H1 (cell line): ENCODE results near the gene BPIFB2. TPM values are rescaled to one million over a fixed set of nuclear protein-coding genes. Genes with fewer than 3 reads are reported as not detected.

ENCODE experiments used
- CTCF ChIA-PET: fragments of 300-600 bp; sonication (Branson Sonifier 250); formaldehyde crosslinking; loops from one replicate; lab custom pipeline; 2021; ENCODE audit not compliant: partially characterized antibody; lab: Charles Lee
- POLR2A ChIA-PET: fragments of 300-600 bp; sonication (Branson Sonifier 250); formaldehyde crosslinking; loops from one replicate; lab custom pipeline; 2021; ENCODE audit warnings: inconsistent platforms; ENCODE audit not compliant: partially characterized antibody; lab: Charles Lee
- DNase-seq, 2 experiments: peaks; one replicate each; pipeline versions ENCODE4 v3.0.0 to v3.0.0-alpha.2; 2010 to 2022; ENCODE audit warnings: low spot score in 2 of 2, low read depth in 1 of 2, mixed read lengths in 1 of 2
- FAIRE-seq: peaks from 2 replicates; lab custom pipeline; 2011; peaks lifted over from hg19 to GRCh38; lab: Jason Lieb, UNC
- H2AFZ ChIP-seq: 2 replicates; pipeline ENCODE4 v1.8.1; 2012; ENCODE audit warnings: low read length, inconsistent platforms
- H2AK5ac ChIP-seq: 2 replicates; pipeline ENCODE4 v1.6.1; 2013; ENCODE audit warnings: low read depth, low read length
- H2BK120ac ChIP-seq: replicated peaks from 2 replicates; pipeline ENCODE3; 2013; ENCODE audit warnings: low read depth, low read length, inconsistent platforms
- H2BK12ac ChIP-seq: 2 replicates; pipeline ENCODE4 v1.6.1; 2013; ENCODE audit warnings: low read depth, low read length
- H2BK15ac ChIP-seq: 2 replicates; pipeline ENCODE4 v1.6.1; 2013; ENCODE audit warnings: low read length
- H2BK20ac ChIP-seq: 2 replicates; pipeline ENCODE4 v1.6.1; 2013; ENCODE audit warnings: low read length
- H2BK5ac ChIP-seq: 2 replicates; pipeline ENCODE4 v1.6.1; 2013; ENCODE audit warnings: low read depth, low read length
- H3K14ac ChIP-seq: 2 replicates; pipeline ENCODE4 v1.6.1; 2013; ENCODE audit warnings: inconsistent platforms; ENCODE audit not compliant: insufficient read length
- H3K18ac ChIP-seq: 2 replicates; pipeline ENCODE4 v1.6.1; 2013; ENCODE audit warnings: low read length; ENCODE audit errors: extremely low read depth
- H3K23ac ChIP-seq: 2 replicates; pipeline ENCODE4 v1.6.1; 2013; ENCODE audit warnings: inconsistent platforms; ENCODE audit not compliant: insufficient read length
- H3K23me2 ChIP-seq: 2 replicates; pipeline ENCODE4 v1.6.1; 2013; ENCODE audit warnings: low read depth, low read length
- H3K27ac ChIP-seq: 2 replicates; pipeline ENCODE4 v1.6.1; 2011; ENCODE audit warnings: low read depth, low read length, inconsistent platforms
- H3K27me3 ChIP-seq, 4 experiments: replicated peaks in 1 of 4; 1 replicate in 1 of 4; 2 replicates in 3 of 4; pipeline versions ENCODE4 v1.6.1 to v1.8.1; 2011 to 2013; ENCODE audit warnings: low read length in 3 of 4, mild to moderate bottlenecking in 3 of 4, inconsistent platforms in 2 of 4, mixed read lengths in 2 of 4, moderate library complexity in 1 of 4; ENCODE audit not compliant: control insufficient read depth in 3 of 4, insufficient read depth in 3 of 4; ENCODE audit errors: extremely low read depth in 1 of 4
- H3K36me3 ChIP-seq, 4 experiments: 2 replicates each; pipeline versions ENCODE4 v1.6.1 to v1.8.1; 2011 to 2013; ENCODE audit warnings: mild to moderate bottlenecking in 4 of 4, low read length in 3 of 4, moderate library complexity in 2 of 4, control low read depth in 1 of 4, inconsistent platforms in 1 of 4; ENCODE audit not compliant: insufficient read depth in 4 of 4, control insufficient read depth in 2 of 4
- H3K4ac ChIP-seq: replicated peaks from 2 replicates; pipeline ENCODE3; 2013; ENCODE audit warnings: low read length, low read depth, mixed read lengths, inconsistent platforms; ENCODE audit not compliant: insufficient read length
- H3K4me1 ChIP-seq, 4 experiments: replicated peaks in 1 of 4; 1 replicate in 1 of 4; 2 replicates in 3 of 4; pipeline versions ENCODE4 v1.6.1 to v1.8.1; 2011 to 2013; ENCODE audit warnings: low read length in 3 of 4, inconsistent platforms in 2 of 4, mixed read lengths in 1 of 4; ENCODE audit not compliant: insufficient read depth in 4 of 4, control insufficient read depth in 3 of 4
- H3K4me2 ChIP-seq, 2 experiments: 2 replicates each; pipeline versions ENCODE4 v1.6.1 to v1.8.1; 2011 to 2013; ENCODE audit warnings: low read depth in 2 of 2, low read length in 2 of 2, control low read depth in 1 of 2, inconsistent platforms in 1 of 2, mild to moderate bottlenecking in 1 of 2; ENCODE audit not compliant: insufficient read depth in 1 of 2
- H3K4me3 ChIP-seq, 4 experiments: fragments of 200-600, 300-600 bp in 1 of 4; sonication (generic), shearing (Covaris generic), sonication (Bioruptor Twin) in 1 of 4; 2 replicates each; pipeline versions ENCODE4 v1.5.1 to v1.8.1; 2011 to 2016; ENCODE audit warnings: low read length in 4 of 4, low read depth in 3 of 4, control low read depth in 2 of 4, inconsistent platforms in 2 of 4, mild to moderate bottlenecking in 2 of 4, mixed read lengths in 1 of 4, moderate library complexity in 1 of 4; ENCODE audit not compliant: insufficient read depth in 2 of 4; ENCODE audit errors: extremely low read depth in 1 of 4
- H3K56ac ChIP-seq: replicated peaks from 2 replicates; pipeline ENCODE3; 2013; ENCODE audit warnings: low read depth, mild to moderate bottlenecking, mixed read lengths, low read length, inconsistent platforms; ENCODE audit not compliant: insufficient read length
- H3K79me1 ChIP-seq: 2 replicates; pipeline ENCODE4 v1.6.1; 2013; ENCODE audit warnings: low read depth, low read length, control low read depth
- H3K79me2 ChIP-seq, 2 experiments: 2 replicates each; pipeline versions ENCODE4 v1.6.1 to v1.8.1; 2012 to 2013; ENCODE audit warnings: low read length in 2 of 2, mild to moderate bottlenecking in 2 of 2, inconsistent platforms in 1 of 2; ENCODE audit not compliant: insufficient read depth in 2 of 2, control insufficient read depth in 1 of 2
- H3K9ac ChIP-seq, 4 experiments: replicated peaks in 1 of 4; 1 replicate in 1 of 4; 2 replicates in 3 of 4; pipeline versions ENCODE4 v1.6.1 to v1.8.1; 2011 to 2013; ENCODE audit warnings: low read depth in 3 of 4, low read length in 3 of 4, control low read depth in 2 of 4, mild to moderate bottlenecking in 2 of 4, moderate library complexity in 2 of 4, inconsistent platforms in 1 of 4; ENCODE audit errors: extremely low read depth in 1 of 4
- H3K9me3 ChIP-seq, 2 experiments: 2 replicates each; pipeline versions ENCODE4 v1.6.1 to v1.8.1; 2012 to 2013; ENCODE audit warnings: mild to moderate bottlenecking in 2 of 2, moderate library complexity in 2 of 2, control low read depth in 1 of 2, inconsistent platforms in 1 of 2, low read depth in 1 of 2, low read length in 1 of 2, mixed read lengths in 1 of 2; ENCODE audit not compliant: insufficient read depth in 2 of 2
- H4K20me1 ChIP-seq, 2 experiments: replicated peaks in 1 of 2; 2 replicates each; pipeline versions ENCODE3 to v1.8.1; 2011 to 2013; ENCODE audit warnings: inconsistent platforms in 2 of 2, low read length in 2 of 2, mild to moderate bottlenecking in 1 of 2; ENCODE audit not compliant: insufficient read depth in 2 of 2, control insufficient read depth in 1 of 2
- H4K5ac ChIP-seq: 2 replicates; pipeline ENCODE4 v1.6.1; 2013; ENCODE audit warnings: low read length, low read depth, mixed read lengths, inconsistent platforms; ENCODE audit not compliant: insufficient read length
- H4K8ac ChIP-seq: 2 replicates; pipeline ENCODE4 v1.8.0; 2013; ENCODE audit warnings: mild to moderate bottlenecking, moderate library complexity, low read length, inconsistent platforms; ENCODE audit not compliant: insufficient read depth; ENCODE audit errors: extremely low read depth
- H4K91ac ChIP-seq: replicated peaks from 2 replicates; pipeline ENCODE3; 2013; ENCODE audit warnings: low read length, mixed read lengths, inconsistent platforms; ENCODE audit not compliant: insufficient read length
- CEBPB ChIP-seq: IDR thresholded peaks from 2 replicates; pipeline ENCODE4 v1.6.1; 2012; ENCODE audit warnings: low read depth, low read length
- CREB1 ChIP-seq: IDR thresholded peaks from 2 replicates; pipeline ENCODE4 v1.6.1; 2012; ENCODE audit warnings: inconsistent platforms
- JUND ChIP-seq: IDR thresholded peaks from 2 replicates; pipeline ENCODE4 v1.6.1; 2011; ENCODE audit warnings: mild to moderate bottlenecking, improper control_type of control experiment, low read length
- POLR2A ChIP-seq, 2 experiments: IDR thresholded peaks; 1 replicate in 1 of 2; 2 replicates in 1 of 2; pipeline ENCODE4 v1.6.1; 2011; ENCODE audit warnings: low read depth in 2 of 2, low read length in 2 of 2, mild to moderate bottlenecking in 2 of 2; ENCODE audit errors: control extremely low read depth in 1 of 2
- POLR2AphosphoS5 ChIP-seq: IDR thresholded peaks from 2 replicates; pipeline ENCODE4 v1.6.1; 2011; ENCODE audit warnings: low read depth, low read length
- POU5F1 ChIP-seq: IDR thresholded peaks from 2 replicates; pipeline ENCODE4 v1.6.1; 2011; ENCODE audit warnings: low read depth, mild to moderate bottlenecking, low read length, moderate library complexity
- RAD21 ChIP-seq, 2 experiments: IDR thresholded peaks in 1 of 2; conservative IDR thresholded peaks in 1 of 2; 2 replicates each; pipeline ENCODE4 v1.6.1; 2011; ENCODE audit warnings: low read depth in 2 of 2, low read length in 2 of 2, improper control_type of control experiment in 1 of 2, inconsistent platforms in 1 of 2, mild to moderate bottlenecking in 1 of 2, moderate library complexity in 1 of 2
- RBBP5 ChIP-seq: IDR thresholded peaks from 2 replicates; pipeline ENCODE4 v1.7.1; 2012; ENCODE audit warnings: low read depth, mild to moderate bottlenecking, inconsistent platforms, low read length, moderate library complexity, borderline replicate concordance
- RXRA ChIP-seq: IDR thresholded peaks from 2 replicates; pipeline ENCODE4 v1.6.1; 2011; ENCODE audit warnings: low read depth, mild to moderate bottlenecking, low read length, moderate library complexity; ENCODE audit not compliant: insufficient read depth
- SP2 ChIP-seq: IDR thresholded peaks from 2 replicates; pipeline ENCODE4 v1.6.1; 2012; ENCODE audit warnings: mild to moderate bottlenecking, low read length, inconsistent platforms
- TAF7 ChIP-seq: optimal IDR thresholded peaks from 2 replicates; pipeline ENCODE3; 2011; ENCODE audit warnings: low read depth, mild to moderate bottlenecking, inconsistent platforms, low read length, moderate library complexity, borderline replicate concordance
- ZNF274 ChIP-seq: IDR thresholded peaks from 2 replicates; pipeline ENCODE4 v1.7.0; 2012; ENCODE audit warnings: low read length, borderline replicate concordance; ENCODE audit errors: extremely low read depth
- WGBS, 2 experiments: shearing (Covaris generic) in 1 of 2; methylation state at CpG; one replicate each; pipeline versions ENCODE4 v1.1.6 to v1.1.7; 2013 to 2015; ENCODE audit warnings: low lambda C conversion rate in 2 of 2, mixed read lengths in 2 of 2, inconsistent platforms in 1 of 2, low coverage in 1 of 2, missing lambda C conversion rate in 1 of 2; ENCODE audit not compliant: insufficient replicate concordance in 2 of 2, insufficient coverage in 1 of 2, insufficient read length in 1 of 2; ENCODE audit errors: extremely low coverage in 1 of 2, missing lambda C conversion rate in 1 of 2; 5-methylcytosine and 5-hydroxymethylcytosine counted together
- polyA plus RNA-seq, 7 experiments: library from polyadenylated mRNA; depleted of rRNA in 3 of 7; stranded (reverse) in 5 of 7; unstranded in 2 of 7; fragments of >200 nt in 5 of 7; fragments of 200-250 nt in 2 of 7; gene quantifications; 1 replicate in 5 of 7; 2 replicates in 1 of 7; 4 replicates in 1 of 7; pipeline versions ENCODE4 v1.2.1 to v1.2.3, GENCODE V29; 2011 to 2013; ENCODE audit warnings: missing spikeins in 2 of 7, mixed read lengths in 2 of 7
- total RNA-seq: library from RNA; stranded (reverse); fragmentation: NEBNext Ultra II Directional; extraction: Animal tissue kit (Norgen Biotek cat#: 25700); gene quantifications from 2 replicates; pipeline ENCODE4 v1.2.1, GENCODE V29; 2021

BPIFB2 gene
- total and polyA plus RNA-seq, 2 of the 8 experiments (the other 6 are each of a cell fraction or from before 2014, with no cell fraction given) = not detected

DNA sequence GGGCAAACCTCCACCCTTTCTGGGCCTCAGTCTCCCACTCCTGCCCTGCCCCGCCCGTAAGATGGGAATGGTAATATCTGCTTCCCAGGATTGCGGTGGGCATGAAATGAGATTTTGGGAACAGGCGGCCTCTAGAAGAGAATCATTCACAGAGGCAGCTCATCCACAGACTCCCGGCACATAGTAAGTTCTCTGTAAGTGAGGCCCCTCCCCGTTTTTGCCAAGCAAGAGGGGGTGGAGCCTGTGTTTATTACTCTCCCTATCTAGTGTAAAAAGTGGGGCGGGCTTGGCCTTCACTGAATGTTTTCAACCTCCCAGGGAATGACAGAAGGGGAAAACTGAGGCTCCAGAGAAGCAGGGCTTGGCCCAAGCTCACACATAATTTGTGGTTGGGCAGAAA, 23.3 kb upstream of the BPIFB2 start:
- no peaks in the 10 kb centered on the region for H3K79me2 ChIP-seq
- no peak overlapping the region for H3K4me2 ChIP-seq
- no peak overlapping the region for H3K18ac ChIP-seq
- no peak for TF ChIP-seq RAD21 (IDR thresholded peaks at IDR 0.05 in 1 of 2, conservative IDR thresholded peaks at IDR 0.05 in 1 of 2; ENCODE audit: low read depth in 2 of 2, low read length in 2 of 2)
- TF ChIP-seq RXRA = no peak
- no peak for TF ChIP-seq POLR2AphosphoS5
- TF ChIP-seq CEBPB = no peak
- no peak for TF ChIP-seq RBBP5
- no peak for TF ChIP-seq SP2
- no peak for TF ChIP-seq ZNF274
- TF ChIP-seq JUND = no peak
- no peak for TF ChIP-seq POU5F1
- no peak for TF ChIP-seq TAF7
- TF ChIP-seq POLR2A (IDR thresholded peaks at IDR 0.05; ENCODE audit: control extremely low read depth in 1 of 2, low read depth in 2 of 2, low read length in 2 of 2) = no peak
- no peak for TF ChIP-seq CREB1
- no peak overlapping the region for H4K5ac ChIP-seq
- DNase-seq (no peak), FAIRE-seq (no peak)
- CTCF ChIA-PET = interaction anchor here (1.0 to 5.4 kb wide), 6 partner anchors 11 to 317 kb away, joined by 3 to 53 read pairs (median 4); partner anchors contain the start of gene SUN5
- H2BK5ac ChIP-seq = no peak overlapping the region
- no peak overlapping the region for H2BK20ac ChIP-seq
- H4K20me1 ChIP-seq = no peaks in the 10 kb centered on the region
- H4K91ac ChIP-seq = no peak overlapping the region
- POLR2A ChIA-PET = interaction anchor here (0.7 kb wide), 1 partner anchor 21 kb away, joined by 3 read pairs; no protein-coding TSS in a partner anchor
- H3K23ac ChIP-seq = no peak overlapping the region
- H3K9ac ChIP-seq = no peak overlapping the region
- H2AK5ac ChIP-seq = 0 out of 2 replicates have a peak overlapping the region, but pooled peaks have one; percentile 13
- no peak overlapping the region; the same call in 1 of the 2 replicates for H4K8ac ChIP-seq
- no peak overlapping the region for H3K4ac ChIP-seq
- H3K36me3 ChIP-seq = no peaks in the 10 kb centered on the region
- H3K9me3 ChIP-seq = no peaks in the 10 kb centered on the region
- WGBS, 2 experiments = 79% methylated on average over 7 of the region's 7 CpGs; no CpG with 5 or more reads in 1 of the 2 experiments
- H3K4me1 ChIP-seq = no peaks in the 10 kb centered on the region; a peak in 1 of 7 replicates
- H2BK12ac ChIP-seq = no peak overlapping the region
- H2BK120ac ChIP-seq = no peak overlapping the region
- no peak overlapping the region for H3K4me3 ChIP-seq
- H3K14ac ChIP-seq = no peak overlapping the region
- no peaks in the 10 kb centered on the region for H3K27me3 ChIP-seq
- H3K27ac ChIP-seq = no peak overlapping the region
- no peaks in the 10 kb centered on the region for H3K23me2 ChIP-seq
- no peak overlapping the region for H3K56ac ChIP-seq
- no peaks in the 10 kb centered on the region for H3K79me1 ChIP-seq
- H2AFZ ChIP-seq = no peak overlapping the region
- H2BK15ac ChIP-seq = no peak overlapping the region
